Left hindlimb (tissue), 1 donor: ENCODE results near the gene DPH7.
"Not testable (repeated sequence)": the region's sequence is repeated elsewhere in the genome, so short reads cannot be mapped to it uniquely, and the experiment has no call there.

Source experiments
- DNase-seq: peaks from one replicate; pipeline ENCODE4 v3.0.0-alpha.2; 2018

The DPH7 gene

GRCh38 chr9:137606005-137606621, 27.4 kb upstream of the DPH7 start:
- no peak for DNase-seq

- DNase-seq: peak; percentile 97
Measured at GRCh38 chr9:137605121-137606004, 26.6 kb upstream of the DPH7 start, which contains the start of gene ARRDC1. Gene ARRDC1, plus strand, starts transcription at chr9:137605686. Its CDS starts 32 bp downstream, at chr9:137605718.

GRCh38 chr9:137604345-137605086, 25.8 kb upstream of the DPH7 start:
- peak; percentile 61 for DNase-seq

GRCh38 chr9:137603879-137604278, 25.2 kb upstream of the DPH7 start:
- DNase-seq: no peak

- DNase-seq: no peak
Measured at GRCh38 chr9:137602661-137603060, 23.9 kb upstream of the DPH7 start.

- no peak for DNase-seq
Measured at GRCh38 chr9:137598943-137599342, 20.2 kb upstream of the DPH7 start.

GRCh38 chr9:137596577-137596976, 17.9 kb upstream of the DPH7 start:
- DNase-seq: not testable (repeated sequence)

GRCh38 chr9:137593176-137593575, 14.5 kb upstream of the DPH7 start:
- DNase-seq: no peak

GRCh38 chr9:137592767-137593166, 14.0 kb upstream of the DPH7 start:
- DNase-seq: no peak

- peak; percentile 93 for DNase-seq
Measured at GRCh38 chr9:137590469-137591383, 12.0 kb upstream of the DPH7 start, which contains the start of gene ZMYND19. Gene ZMYND19, minus strand, starts transcription at chr9:137590512. Its CDS starts 249 bp downstream, at chr9:137590263.

GRCh38 chr9:137590123-137590468, 11.4 kb upstream of the DPH7 start:
- no peak for DNase-seq

- no peak for DNase-seq
Measured at GRCh38 chr9:137589441-137590122, 10.9 kb upstream of the DPH7 start.

GRCh38 chr9:137588891-137589290, 10.2 kb upstream of the DPH7 start:
- DNase-seq: no peak

GRCh38 chr9:137588311-137588710, 9.6 kb upstream of the DPH7 start:
- DNase-seq: no peak

GRCh38 chr9:137586854-137587253, 8.1 kb upstream of the DPH7 start:
- DNase-seq: no peak

GRCh38 chr9:137583957-137584356, 5.2 kb upstream of the DPH7 start:
- DNase-seq: no peak

- DNase-seq: no peak
Measured at GRCh38 chr9:137583347-137583746, 4.6 kb upstream of the DPH7 start.

GRCh38 chr9:137582286-137582860, 3.6 kb upstream of the DPH7 start:
- no peak for DNase-seq

- no peak for DNase-seq
Measured at GRCh38 chr9:137581361-137582285, 2.9 kb upstream of the DPH7 start.

- no peak for DNase-seq
Measured at GRCh38 chr9:137580954-137581322, 2.2 kb upstream of the DPH7 start.
